WTC11 (cell line): Measurements from ENCODE around the gene GIGYF1.

Experiments used
- CBFB ChIP-seq: sonication (generic); formaldehyde crosslinking; IDR thresholded peaks from 2 replicates; pipeline ENCODE4 v1.8.1; 2022; ENCODE audit warnings: mild to moderate bottlenecking, low read depth, missing genetic modification reagents
- JAZF1 ChIP-seq: fragments of 250-450 bp; sonication (Bioruptor Pico); IDR thresholded peaks from 2 replicates; pipeline ENCODE4 v1.9.0; 2021; ENCODE audit warnings: moderate library complexity, mild to moderate bottlenecking, inconsistent platforms
- NFYB ChIP-seq: sonication (generic); formaldehyde crosslinking; conservative IDR thresholded peaks from 2 replicates; pipeline ENCODE4 v1.8.0; 2022; ENCODE audit warnings: low read depth, missing genetic modification reagents
- NR1H2 ChIP-seq: sonication (generic); formaldehyde crosslinking; IDR thresholded peaks from 2 replicates; pipeline ENCODE4 v1.9.0; 2021; ENCODE audit warnings: mild to moderate bottlenecking, moderate library complexity, missing genetic modification reagents
- NR3C1 ChIP-seq: sonication (generic); formaldehyde crosslinking; conservative IDR thresholded peaks from 2 replicates; pipeline ENCODE4 v1.8.1; 2023; ENCODE audit warnings: low read depth, mild to moderate bottlenecking, missing genetic modification reagents
- SMAD3 ChIP-seq: sonication (generic); formaldehyde crosslinking; IDR thresholded peaks from 2 replicates; pipeline ENCODE4 v1.8.0; 2022; ENCODE audit warnings: missing genetic modification reagents, mild to moderate bottlenecking, borderline replicate concordance
- SP1 ChIP-seq: sonication (generic); formaldehyde crosslinking; conservative IDR thresholded peaks from 2 replicates; pipeline ENCODE4 v1.8.1; 2022; ENCODE audit warnings: missing genetic modification reagents
- ZNF121 ChIP-seq: sonication (generic); formaldehyde crosslinking; IDR thresholded peaks from 2 replicates; pipeline ENCODE4 v1.8.0; 2023; ENCODE audit warnings: missing genetic modification reagents
- ZNF317 ChIP-seq: sonication (generic); formaldehyde crosslinking; IDR thresholded peaks from 2 replicates; pipeline ENCODE4 v1.8.1; 2023; ENCODE audit warnings: low read depth, mild to moderate bottlenecking, moderate library complexity, missing genetic modification reagents, borderline replicate concordance
- TF ChIP-seq, protein P1 (sequence below): fragments of 200-600 bp; IDR thresholded peaks from 2 replicates; pipeline ENCODE4 v1.8.0; 2022; ENCODE audit warnings: antibody characterized with exemption
- TF ChIP-seq, protein P2 (sequence below): sonication (generic); formaldehyde crosslinking; IDR thresholded peaks from 2 replicates; pipeline ENCODE4 v1.8.0; 2022; ENCODE audit warnings: mild to moderate bottlenecking, missing genetic modification reagents
- TF ChIP-seq, protein P3 (sequence below): sonication (generic); formaldehyde crosslinking; IDR thresholded peaks from 2 replicates; pipeline ENCODE4 v1.8.1; 2022; ENCODE audit warnings: mild to moderate bottlenecking, missing genetic modification reagents, moderate library complexity, borderline replicate concordance
- TF ChIP-seq, protein P4 (sequence below): sonication (generic); formaldehyde crosslinking; conservative IDR thresholded peaks from 2 replicates; pipeline ENCODE4 v1.8.1; 2022; ENCODE audit warnings: mild to moderate bottlenecking, missing genetic modification reagents
- TF ChIP-seq, protein P5 (sequence below): sonication (generic); formaldehyde crosslinking; IDR thresholded peaks from 2 replicates; pipeline ENCODE4 v1.8.0; 2022; ENCODE audit warnings: mild to moderate bottlenecking, missing genetic modification reagents

DNA sequence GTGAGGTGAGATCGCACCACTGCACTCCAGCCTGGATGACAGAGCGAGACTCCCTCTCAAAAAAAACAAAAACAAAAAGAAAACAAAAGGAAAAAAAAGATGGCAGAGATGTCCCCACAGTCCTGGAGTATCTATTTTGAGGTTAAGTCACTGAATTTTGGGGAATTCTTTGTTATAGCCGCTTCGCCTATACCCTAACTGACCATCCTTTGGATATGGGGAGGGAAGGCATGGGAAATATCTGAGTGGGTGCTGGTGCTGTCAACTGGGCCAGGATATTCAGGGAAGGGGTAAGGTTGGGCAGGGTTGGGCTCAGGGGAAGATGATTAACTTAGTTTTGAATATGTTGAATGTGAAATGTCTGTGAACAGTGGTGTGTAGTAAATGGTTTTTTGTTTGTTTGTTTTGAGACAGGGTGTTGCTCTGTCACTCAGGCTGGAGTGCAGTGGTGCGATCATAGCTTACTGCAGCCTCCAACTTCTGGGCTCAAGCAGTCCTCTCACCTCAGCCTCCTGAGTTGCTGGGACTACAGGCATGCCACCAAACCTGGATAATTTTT is 28.8 kb downstream of the GIGYF1 start:
- TF ChIP-seq, protein P1, sequence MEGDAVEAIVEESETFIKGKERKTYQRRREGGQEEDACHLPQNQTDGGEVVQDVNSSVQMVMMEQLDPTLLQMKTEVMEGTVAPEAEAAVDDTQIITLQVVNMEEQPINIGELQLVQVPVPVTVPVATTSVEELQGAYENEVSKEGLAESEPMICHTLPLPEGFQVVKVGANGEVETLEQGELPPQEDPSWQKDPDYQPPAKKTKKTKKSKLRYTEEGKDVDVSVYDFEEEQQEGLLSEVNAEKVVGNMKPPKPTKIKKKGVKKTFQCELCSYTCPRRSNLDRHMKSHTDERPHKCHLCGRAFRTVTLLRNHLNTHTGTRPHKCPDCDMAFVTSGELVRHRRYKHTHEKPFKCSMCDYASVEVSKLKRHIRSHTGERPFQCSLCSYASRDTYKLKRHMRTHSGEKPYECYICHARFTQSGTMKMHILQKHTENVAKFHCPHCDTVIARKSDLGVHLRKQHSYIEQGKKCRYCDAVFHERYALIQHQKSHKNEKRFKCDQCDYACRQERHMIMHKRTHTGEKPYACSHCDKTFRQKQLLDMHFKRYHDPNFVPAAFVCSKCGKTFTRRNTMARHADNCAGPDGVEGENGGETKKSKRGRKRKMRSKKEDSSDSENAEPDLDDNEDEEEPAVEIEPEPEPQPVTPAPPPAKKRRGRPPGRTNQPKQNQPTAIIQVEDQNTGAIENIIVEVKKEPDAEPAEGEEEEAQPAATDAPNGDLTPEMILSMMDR: no peak
- no peak for TF ChIP-seq NR3C1
- TF ChIP-seq, protein P2, sequence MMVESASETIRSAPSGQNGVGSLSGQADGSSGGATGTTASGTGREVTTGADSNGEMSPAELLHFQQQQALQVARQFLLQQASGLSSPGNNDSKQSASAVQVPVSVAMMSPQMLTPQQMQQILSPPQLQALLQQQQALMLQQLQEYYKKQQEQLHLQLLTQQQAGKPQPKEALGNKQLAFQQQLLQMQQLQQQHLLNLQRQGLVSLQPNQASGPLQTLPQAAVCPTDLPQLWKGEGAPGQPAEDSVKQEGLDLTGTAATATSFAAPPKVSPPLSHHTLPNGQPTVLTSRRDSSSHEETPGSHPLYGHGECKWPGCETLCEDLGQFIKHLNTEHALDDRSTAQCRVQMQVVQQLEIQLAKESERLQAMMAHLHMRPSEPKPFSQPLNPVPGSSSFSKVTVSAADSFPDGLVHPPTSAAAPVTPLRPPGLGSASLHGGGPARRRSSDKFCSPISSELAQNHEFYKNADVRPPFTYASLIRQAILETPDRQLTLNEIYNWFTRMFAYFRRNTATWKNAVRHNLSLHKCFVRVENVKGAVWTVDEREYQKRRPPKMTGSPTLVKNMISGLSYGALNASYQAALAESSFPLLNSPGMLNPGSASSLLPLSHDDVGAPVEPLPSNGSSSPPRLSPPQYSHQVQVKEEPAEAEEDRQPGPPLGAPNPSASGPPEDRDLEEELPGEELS (CRISPR knock-in tag): no peak
- TF ChIP-seq ZNF121 (CRISPR knock-in tag): no peak
- TF ChIP-seq SP1: no peak
- TF ChIP-seq, protein P3, sequence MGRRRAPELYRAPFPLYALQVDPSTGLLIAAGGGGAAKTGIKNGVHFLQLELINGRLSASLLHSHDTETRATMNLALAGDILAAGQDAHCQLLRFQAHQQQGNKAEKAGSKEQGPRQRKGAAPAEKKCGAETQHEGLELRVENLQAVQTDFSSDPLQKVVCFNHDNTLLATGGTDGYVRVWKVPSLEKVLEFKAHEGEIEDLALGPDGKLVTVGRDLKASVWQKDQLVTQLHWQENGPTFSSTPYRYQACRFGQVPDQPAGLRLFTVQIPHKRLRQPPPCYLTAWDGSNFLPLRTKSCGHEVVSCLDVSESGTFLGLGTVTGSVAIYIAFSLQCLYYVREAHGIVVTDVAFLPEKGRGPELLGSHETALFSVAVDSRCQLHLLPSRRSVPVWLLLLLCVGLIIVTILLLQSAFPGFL (CRISPR knock-in tag): no peak
- no peak for TF ChIP-seq CBFB (CRISPR knock-in tag)
- TF ChIP-seq ZNF317 (CRISPR knock-in tag): no peak
- TF ChIP-seq, protein P4, sequence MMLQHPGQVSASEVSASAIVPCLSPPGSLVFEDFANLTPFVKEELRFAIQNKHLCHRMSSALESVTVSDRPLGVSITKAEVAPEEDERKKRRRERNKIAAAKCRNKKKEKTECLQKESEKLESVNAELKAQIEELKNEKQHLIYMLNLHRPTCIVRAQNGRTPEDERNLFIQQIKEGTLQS (CRISPR knock-in tag): no peak
- TF ChIP-seq, protein P5, sequence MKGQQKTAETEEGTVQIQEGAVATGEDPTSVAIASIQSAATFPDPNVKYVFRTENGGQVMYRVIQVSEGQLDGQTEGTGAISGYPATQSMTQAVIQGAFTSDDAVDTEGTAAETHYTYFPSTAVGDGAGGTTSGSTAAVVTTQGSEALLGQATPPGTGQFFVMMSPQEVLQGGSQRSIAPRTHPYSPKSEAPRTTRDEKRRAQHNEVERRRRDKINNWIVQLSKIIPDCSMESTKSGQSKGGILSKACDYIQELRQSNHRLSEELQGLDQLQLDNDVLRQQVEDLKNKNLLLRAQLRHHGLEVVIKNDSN: no peak
- TF ChIP-seq NFYB: no peak
- TF ChIP-seq NR1H2 (CRISPR knock-in tag): no peak
- TF ChIP-seq JAZF1 (CRISPR knock-in tag): no peak
- no peak for TF ChIP-seq SMAD3 (CRISPR knock-in tag)
